Raji (cell line): Measurements from ENCODE around the gene BCAN.

ENCODE experiments used
- POLR2A ChIP-seq: IDR thresholded peaks from 2 replicates; pipeline ENCODE4 v1.6.1; 2011; ENCODE audit warnings: low read depth, low read length, control low read depth; ENCODE audit not compliant: insufficient read depth

Gene BCAN, protein sequence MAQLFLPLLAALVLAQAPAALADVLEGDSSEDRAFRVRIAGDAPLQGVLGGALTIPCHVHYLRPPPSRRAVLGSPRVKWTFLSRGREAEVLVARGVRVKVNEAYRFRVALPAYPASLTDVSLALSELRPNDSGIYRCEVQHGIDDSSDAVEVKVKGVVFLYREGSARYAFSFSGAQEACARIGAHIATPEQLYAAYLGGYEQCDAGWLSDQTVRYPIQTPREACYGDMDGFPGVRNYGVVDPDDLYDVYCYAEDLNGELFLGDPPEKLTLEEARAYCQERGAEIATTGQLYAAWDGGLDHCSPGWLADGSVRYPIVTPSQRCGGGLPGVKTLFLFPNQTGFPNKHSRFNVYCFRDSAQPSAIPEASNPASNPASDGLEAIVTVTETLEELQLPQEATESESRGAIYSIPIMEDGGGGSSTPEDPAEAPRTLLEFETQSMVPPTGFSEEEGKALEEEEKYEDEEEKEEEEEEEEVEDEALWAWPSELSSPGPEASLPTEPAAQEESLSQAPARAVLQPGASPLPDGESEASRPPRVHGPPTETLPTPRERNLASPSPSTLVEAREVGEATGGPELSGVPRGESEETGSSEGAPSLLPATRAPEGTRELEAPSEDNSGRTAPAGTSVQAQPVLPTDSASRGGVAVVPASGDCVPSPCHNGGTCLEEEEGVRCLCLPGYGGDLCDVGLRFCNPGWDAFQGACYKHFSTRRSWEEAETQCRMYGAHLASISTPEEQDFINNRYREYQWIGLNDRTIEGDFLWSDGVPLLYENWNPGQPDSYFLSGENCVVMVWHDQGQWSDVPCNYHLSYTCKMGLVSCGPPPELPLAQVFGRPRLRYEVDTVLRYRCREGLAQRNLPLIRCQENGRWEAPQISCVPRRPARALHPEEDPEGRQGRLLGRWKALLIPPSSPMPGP

DNA sequence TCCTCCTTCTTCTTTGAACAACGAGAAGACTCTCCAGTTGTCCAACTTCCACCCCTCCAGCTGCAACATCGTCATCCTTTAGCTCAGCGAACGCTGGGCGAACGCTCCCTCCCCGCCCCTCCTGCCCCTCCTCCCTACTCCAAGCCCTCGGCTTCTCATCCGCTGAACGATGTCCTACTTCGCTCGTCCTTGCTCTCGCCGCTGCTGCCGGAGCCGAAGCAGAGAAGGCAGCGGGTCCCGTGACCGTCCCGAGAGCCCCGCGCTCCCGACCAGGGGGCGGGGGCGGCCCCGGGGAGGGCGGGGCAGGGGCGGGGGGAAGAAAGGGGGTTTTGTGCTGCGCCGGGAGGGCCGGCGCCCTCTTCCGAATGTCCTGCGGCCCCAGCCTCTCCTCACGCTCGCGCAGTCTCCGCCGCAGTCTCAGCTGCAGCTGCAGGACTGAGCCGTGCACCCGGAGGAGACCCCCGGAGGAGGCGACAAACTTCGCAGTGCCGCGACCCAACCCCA, at the start of gene BCAN:
TSS of gene BCAN (plus strand) at position 357 of the 504 bp plus-strand sequence. CDS start 3,938 bp downstream, outside the sequence.
- no peak for TF ChIP-seq POLR2A

DNA sequence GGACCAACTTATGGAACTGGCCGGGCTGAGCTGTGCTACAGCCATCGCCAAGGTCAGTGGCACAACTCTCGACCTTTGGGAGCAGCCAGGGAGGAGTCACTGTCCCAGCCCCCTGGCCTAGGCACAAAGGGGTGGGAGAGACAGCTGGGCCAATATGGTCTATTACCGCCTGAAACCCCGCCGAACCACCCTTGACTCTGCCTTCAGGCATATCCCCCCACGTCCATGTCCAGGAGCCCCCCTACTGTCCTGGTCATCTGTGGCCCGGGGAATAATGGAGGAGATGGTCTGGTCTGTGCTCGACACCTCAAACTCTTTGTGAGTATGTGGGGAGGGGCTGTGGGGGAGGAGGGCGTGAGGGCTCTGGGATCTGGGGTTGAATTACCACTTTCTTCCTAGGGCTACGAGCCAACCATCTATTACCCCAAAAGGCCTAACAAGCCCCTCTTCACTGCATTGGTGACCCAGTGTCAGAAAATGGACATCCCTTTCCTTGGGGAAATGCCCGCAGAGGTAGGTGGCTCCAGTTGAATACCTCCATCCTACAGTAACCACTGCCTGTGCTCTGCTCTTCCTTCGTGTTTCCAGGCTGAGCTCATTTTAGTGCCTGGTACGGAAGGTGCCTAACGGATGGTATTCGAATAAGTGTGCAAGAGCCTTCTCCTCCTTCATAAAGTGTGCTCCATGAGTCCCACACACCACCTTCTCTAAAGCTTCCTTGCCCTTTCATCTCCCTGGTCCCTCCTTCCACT, 49.6 kb upstream of the BCAN start:
- 0 out of 2 replicates have a peak, but pooled peaks have one; percentile 19 for TF ChIP-seq POLR2A

DNA sequence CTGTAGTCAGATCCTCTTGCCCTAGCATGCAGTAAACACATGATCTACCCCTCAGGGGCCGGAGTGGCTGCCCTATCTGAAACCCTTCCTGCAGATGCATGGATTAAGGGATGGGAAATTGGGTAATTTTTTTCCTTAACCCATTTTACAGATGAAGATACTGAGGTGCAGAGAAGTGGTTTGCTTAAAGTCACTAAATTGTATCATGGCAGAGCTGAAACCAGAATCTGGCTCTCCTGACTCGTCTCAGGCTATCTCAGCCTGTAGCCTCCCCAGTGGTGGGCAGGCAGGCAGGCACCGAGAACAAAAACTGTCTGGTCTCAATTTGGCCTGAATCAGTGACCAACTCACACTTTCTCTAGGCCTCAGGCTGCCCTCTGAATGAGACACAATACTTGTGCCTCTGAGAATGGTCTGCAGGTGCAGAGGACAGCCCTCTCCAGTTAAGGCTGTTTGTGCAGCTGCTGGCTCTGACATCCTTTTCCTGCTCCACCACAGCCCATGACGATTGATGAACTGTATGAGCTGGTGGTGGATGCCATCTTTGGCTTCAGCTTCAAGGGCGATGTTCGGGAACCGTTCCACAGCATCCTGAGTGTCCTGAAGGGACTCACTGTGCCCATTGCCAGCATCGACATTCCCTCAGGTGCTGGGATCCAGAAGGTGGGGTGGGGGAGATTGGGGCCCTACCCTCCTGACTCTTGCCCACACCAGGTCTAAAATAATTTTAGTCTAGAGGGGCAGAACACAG, 48.8 kb upstream of the BCAN start:
- TF ChIP-seq POLR2A, result peak; percentile 24; the same call in 1 of the 2 replicates

DNA sequence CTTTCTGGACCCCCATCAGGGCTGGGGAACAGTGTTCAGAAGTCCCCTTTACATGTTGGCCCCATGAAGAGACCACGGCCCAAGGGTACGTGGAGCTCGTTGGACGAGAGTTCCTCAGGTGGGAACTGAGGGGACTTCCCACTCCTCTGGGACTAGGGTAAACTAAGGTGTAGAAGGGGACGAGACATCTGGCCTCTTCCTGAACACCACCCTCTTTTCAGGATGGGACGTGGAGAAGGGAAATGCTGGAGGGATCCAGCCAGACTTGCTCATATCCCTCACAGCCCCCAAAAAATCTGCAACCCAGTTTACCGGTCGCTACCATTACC, 48.3 kb upstream of the BCAN start:
- TF ChIP-seq POLR2A, result no peak

DNA sequence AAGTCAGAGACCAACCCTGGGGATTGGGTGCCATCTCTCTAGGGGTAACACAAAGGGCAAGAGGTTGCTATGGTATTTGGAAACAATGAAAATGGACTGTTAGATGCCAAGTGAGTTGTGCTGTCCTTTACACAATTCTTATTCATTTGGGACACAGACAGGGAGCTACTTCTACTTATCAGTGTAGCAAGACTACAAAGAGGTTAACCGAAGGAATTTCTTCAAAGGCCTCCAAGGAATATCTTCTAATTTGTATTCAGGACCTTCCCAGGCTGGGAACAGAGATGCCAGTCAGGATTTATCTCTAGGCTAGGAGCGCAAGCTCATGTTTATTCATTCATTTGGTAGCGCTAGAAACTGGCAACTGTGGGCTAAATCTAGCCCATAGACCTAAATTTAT, 47.7 kb upstream of the BCAN start:
- peak; percentile 26; the same call in 1 of the 2 replicates for TF ChIP-seq POLR2A

DNA sequence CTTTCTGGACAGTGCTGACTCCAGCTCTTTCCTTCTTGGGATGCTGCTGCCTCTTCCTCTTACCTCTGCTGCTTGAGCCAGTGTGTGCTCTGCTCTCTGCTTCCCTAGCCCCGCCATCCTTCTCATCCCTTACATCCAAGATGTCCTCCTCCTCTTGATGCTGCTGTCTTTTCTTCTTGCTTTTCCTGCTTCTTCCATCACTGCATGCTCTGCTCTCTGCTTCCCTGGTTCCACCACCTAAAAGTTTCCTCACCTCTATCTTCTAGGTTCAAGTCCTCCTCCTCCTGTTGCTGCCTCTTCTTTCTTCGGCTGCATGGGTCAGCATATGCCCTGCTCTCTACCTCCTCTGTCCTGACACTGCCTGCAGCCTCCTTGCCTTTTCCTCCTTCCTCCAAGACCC, 46.9 kb upstream of the BCAN start:
- peak; percentile 42; the same call in 1 of the 2 replicates for TF ChIP-seq POLR2A

DNA sequence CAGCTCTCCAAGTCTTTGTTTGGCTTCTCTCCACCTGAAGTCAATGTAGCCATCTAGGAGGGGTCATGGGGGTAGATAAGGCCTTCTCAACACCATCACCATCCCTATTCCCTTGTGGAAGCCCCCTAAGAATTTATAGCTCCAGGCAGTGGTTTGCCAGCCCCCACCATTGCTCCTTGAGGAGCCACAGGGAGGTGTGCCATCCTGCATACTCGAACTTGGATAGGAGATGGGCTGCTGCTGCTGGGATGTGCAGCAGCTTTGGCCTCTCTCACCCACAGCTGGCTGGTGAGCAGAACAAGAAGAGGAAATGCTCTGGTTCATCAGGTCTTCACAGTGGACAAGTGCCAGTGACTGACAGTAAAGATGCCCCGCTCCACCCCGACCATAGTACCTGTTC, 45.5 kb upstream of the BCAN start:
- no peak for TF ChIP-seq POLR2A

DNA sequence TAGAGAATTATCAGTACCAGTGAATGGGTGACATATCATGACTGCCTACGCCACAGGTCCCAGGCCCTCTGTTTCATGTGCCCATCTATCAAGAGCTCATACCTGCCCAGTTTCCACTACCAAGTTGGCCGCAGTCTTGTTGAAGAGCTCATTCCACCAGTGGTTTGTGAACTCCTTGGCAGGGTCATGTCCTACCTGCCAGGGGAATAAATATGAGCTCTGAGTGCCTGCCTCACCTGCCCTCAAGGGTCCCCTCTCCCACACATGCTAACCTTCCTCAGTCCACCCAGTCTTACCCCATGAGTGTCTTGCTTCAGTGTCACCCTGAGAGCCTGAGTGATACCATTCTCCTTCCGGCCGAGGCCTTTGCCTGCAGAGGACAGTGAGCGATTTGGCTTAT, 43.8 kb upstream of the BCAN start:
- no peak for TF ChIP-seq POLR2A

DNA sequence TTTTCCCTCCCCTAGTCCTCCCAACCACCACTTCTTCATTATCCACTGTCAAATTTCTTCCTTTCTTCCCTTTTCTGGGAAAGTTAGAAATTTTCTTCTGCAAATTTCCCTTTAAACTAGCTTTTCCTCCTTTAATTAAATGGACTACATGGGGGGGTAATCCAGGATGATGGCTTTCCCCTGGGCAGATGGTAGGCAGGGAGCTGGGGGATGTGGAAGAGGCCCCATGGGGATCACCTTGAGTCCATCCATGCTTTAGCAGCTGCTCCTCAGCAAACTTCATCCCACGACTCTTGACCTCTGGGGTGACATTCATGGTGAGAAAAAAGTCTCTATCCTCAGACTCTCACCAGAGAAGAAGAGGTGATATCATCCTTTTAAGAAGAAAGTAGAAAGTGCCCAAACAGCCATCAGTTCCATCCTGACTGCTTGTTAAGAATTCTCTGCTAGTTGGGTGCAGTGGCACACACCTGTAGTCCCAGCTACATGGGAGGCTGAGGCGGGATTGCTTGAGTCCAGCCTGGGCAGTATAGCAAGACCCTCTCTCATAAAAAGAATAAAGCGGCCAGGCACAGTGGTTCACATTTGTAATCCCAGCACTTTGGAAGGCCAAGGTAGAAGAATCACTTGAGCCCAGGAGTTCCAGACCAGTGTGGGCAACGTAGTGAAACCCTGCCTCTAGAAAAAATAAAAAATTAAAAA, 43.0 kb upstream of the BCAN start:
- no peak for TF ChIP-seq POLR2A

DNA sequence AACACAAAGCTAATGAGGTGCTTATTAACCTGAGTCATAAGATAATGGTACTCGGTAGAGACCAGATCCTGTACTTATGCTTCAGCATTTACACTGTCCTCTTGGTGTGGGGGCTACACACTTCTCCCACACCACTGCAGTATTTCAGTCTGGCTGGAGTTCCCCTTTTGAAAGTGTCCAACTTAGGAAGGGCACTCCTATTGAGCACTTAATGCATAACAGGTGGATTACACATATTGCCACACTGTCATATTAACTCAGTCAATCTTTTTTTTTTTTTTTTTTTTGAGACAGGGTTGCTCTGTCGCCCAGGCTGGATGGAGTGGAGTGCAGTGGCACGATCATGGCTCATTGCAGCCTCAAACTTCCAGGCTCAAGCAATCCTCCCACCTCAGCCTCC, 42.1 kb upstream of the BCAN start:
- 0 out of 2 replicates have a peak, but pooled peaks have one; percentile 12 for TF ChIP-seq POLR2A

DNA sequence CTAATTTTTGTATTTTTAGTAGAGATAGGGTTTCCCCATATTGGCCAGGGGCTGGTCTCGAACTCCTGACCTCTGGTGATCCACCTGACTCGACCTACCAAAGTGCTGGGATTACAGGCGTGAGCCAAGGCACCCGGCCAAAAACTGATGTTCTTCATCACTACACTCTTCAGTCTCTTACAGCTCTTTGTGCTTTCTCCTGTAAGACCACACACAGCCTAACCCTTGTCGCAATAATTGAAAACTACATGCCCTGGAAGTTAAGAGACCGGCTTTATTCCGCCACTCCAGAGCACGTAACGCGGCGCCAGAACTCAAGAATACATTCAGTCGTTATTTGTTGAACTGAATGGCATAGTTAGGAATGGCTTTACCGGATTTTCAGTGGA, 41.2 kb upstream of the BCAN start:
- TF ChIP-seq POLR2A, result no peak

DNA sequence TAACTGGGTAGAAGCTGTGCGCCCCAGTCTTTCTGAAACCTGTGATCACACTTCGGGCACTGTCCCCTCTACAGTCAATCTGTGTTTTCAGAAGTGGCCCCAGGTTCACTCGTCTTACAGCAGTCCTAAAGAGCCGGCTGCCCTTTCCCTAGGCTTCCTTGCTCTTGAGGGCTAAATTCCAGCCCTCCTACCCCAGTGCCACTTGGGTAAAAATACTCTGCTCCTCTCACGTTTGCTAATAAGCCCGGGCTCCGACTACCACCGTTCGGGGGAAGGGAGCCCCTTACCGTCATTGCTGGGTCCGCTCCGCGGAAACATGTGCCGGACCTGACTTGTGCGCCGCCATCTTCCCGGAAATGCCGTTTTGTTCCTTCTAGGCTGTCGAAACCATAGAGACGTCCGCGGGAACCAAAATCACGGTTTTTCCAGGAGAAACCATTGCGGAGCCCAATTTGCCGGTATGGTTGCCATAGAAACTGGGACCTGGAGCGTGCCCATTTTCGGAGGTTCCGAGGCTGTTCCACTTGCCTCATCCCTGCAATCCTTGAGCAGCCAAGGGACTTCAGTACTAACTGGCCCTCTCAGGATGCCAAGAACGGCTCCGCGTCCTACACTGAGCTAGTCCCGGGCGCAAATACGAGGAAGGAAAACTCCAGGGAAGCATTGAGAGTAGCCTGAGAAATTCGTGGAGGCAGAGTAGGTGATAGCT, 40.6 kb upstream of the BCAN start, which contains the start of gene GPATCH4:
TSS of gene GPATCH4 (minus strand) at position 358 of the 709 bp plus-strand sequence.
- peak; percentile 83 for TF ChIP-seq POLR2A

DNA sequence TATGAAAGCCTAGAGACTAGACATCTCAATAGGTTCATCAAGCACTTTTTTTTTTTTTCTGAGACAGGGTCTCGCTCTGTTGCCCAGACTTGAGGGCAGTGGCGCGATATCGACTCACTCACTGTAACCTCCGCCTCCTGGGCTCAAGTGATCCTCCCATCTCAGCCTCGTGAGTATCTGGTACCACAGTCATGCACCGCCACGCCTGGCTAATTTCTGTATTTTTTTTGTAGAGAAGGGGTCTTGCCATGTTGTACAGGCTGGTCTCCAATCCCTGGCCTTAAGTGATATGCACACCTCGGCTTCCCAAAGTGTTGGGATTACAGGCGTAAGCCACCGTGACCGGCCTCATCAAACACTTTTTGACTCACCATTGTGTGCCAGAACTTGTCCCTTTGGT, 40.0 kb upstream of the BCAN start:
- TF ChIP-seq POLR2A, result no peak
